DLD1 (cell line): Measurements from ENCODE around the gene EDNRB.

ENCODE experiments used
- in situ Hi-C: cut with HindIII; loops from 2 replicates; pipeline ENCODE4 v1.10.0; 2017; ENCODE audit warnings: low sequenced_read_pairs

Gene EDNRB

GRCh38 chr13:77846173-77846572 is 72.5 kb downstream of the EDNRB start:
- in situ Hi-C loops = no loop called here
